HL-60 (cell line): ENCODE measurements around the gene ARID1B.

ENCODE experiments used
- DNase-seq, 2 experiments: peaks; one replicate each; pipeline ENCODE4 v3.0.0-alpha.2; 2010 to 2020; ENCODE audit warnings: low read depth in 1 of 2, low spot score in 1 of 2
- H3K27ac ChIP-seq: fragments of 250-450 bp; sonication (Bioruptor Pico); replicated peaks from 2 replicates; pipeline ENCODE4 v1.5.1; 2020; ENCODE audit warnings: mild to moderate bottlenecking, moderate library complexity
- H3K27me3 ChIP-seq: fragments of 250-450 bp; sonication (Bioruptor Pico); 2 replicates; pipeline ENCODE4 v1.5.1; 2021; ENCODE audit warnings: mild to moderate bottlenecking, moderate library complexity; ENCODE audit not compliant: insufficient read depth, poor library complexity, severe bottlenecking
- H3K4me3 ChIP-seq: replicated peaks from 2 replicates; pipeline ENCODE4 v1.5.1; 2011; ENCODE audit warnings: mild to moderate bottlenecking, control low read depth, low read length; ENCODE audit not compliant: insufficient read depth
- GABPA ChIP-seq: IDR thresholded peaks from 2 replicates; pipeline ENCODE4 v1.6.1; 2012; ENCODE audit warnings: low read depth
- POLR2AphosphoS5 ChIP-seq: IDR thresholded peaks from 2 replicates; pipeline ENCODE4 v1.6.1; 2012; ENCODE audit warnings: low read depth
- SPI1 ChIP-seq: IDR thresholded peaks from 2 replicates; pipeline ENCODE4 v1.6.1; 2012; ENCODE audit warnings: low read depth, mild to moderate bottlenecking, borderline replicate concordance
- TF ChIP-seq, protein P1 (sequence below): IDR thresholded peaks from one replicate; pipeline ENCODE4 v1.5.1; 2011; ENCODE audit warnings: low read length, control low read depth, inconsistent platforms; ENCODE audit not compliant: insufficient read depth
- TF ChIP-seq, protein P2 (sequence below): IDR thresholded peaks from 2 replicates; pipeline ENCODE4 v1.6.1; 2012; ENCODE audit warnings: low read depth; ENCODE audit not compliant: insufficient replicate concordance

ARID1B gene

DNA sequence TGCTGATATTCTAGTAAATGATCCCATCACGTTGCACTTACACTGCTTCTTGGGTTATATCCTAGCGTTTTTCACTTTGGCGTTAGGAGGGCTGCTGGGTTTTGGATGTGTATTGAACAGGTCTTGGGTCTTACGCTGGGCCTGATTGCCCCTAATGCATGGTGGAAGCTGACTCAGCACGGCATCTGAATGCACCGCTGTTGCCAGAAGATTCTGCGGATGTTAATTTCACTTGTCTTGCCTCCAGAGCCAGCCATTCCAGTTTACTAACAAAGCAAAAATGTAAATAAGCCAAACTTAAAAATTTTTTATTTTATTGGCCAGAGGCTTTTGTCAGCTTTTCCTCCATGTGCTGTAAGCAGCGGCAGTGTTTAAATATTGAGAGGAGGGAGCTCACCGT lies 312.7 kb downstream of the ARID1B start:
- no peak overlapping the region for H3K4me3 ChIP-seq
- H3K27ac ChIP-seq, result no peak overlapping the region
- TF ChIP-seq, protein P1, sequence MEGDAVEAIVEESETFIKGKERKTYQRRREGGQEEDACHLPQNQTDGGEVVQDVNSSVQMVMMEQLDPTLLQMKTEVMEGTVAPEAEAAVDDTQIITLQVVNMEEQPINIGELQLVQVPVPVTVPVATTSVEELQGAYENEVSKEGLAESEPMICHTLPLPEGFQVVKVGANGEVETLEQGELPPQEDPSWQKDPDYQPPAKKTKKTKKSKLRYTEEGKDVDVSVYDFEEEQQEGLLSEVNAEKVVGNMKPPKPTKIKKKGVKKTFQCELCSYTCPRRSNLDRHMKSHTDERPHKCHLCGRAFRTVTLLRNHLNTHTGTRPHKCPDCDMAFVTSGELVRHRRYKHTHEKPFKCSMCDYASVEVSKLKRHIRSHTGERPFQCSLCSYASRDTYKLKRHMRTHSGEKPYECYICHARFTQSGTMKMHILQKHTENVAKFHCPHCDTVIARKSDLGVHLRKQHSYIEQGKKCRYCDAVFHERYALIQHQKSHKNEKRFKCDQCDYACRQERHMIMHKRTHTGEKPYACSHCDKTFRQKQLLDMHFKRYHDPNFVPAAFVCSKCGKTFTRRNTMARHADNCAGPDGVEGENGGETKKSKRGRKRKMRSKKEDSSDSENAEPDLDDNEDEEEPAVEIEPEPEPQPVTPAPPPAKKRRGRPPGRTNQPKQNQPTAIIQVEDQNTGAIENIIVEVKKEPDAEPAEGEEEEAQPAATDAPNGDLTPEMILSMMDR, result no peak
- no peak for TF ChIP-seq POLR2AphosphoS5
- no peak for DNase-seq
- no peaks in the 10 kb centered on the region for H3K27me3 ChIP-seq

DNA sequence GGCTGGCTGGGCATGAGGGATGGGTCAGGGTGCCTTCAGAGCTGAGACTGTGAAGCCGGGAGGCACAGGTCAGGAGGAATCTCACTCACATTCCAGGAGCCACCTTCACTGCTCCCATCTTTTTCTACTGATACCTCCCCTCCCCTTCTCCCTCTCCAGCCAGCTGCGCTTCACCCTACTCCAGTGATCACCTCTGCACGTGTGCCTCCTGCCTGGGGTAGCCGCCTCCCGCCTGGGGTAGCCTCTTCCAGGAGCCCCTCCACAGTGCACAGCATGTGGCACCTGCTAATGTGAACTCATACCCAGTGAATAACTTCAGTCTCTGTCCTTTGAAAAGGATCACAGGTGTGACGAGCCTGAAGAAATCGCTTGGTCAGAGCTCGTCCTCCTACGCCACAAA lies 313.6 kb downstream of the ARID1B start:
- no peak for DNase-seq
- TF ChIP-seq POLR2AphosphoS5 (no peak), GABPA (no peak), SPI1 (no peak)
- TF ChIP-seq, protein P2, sequence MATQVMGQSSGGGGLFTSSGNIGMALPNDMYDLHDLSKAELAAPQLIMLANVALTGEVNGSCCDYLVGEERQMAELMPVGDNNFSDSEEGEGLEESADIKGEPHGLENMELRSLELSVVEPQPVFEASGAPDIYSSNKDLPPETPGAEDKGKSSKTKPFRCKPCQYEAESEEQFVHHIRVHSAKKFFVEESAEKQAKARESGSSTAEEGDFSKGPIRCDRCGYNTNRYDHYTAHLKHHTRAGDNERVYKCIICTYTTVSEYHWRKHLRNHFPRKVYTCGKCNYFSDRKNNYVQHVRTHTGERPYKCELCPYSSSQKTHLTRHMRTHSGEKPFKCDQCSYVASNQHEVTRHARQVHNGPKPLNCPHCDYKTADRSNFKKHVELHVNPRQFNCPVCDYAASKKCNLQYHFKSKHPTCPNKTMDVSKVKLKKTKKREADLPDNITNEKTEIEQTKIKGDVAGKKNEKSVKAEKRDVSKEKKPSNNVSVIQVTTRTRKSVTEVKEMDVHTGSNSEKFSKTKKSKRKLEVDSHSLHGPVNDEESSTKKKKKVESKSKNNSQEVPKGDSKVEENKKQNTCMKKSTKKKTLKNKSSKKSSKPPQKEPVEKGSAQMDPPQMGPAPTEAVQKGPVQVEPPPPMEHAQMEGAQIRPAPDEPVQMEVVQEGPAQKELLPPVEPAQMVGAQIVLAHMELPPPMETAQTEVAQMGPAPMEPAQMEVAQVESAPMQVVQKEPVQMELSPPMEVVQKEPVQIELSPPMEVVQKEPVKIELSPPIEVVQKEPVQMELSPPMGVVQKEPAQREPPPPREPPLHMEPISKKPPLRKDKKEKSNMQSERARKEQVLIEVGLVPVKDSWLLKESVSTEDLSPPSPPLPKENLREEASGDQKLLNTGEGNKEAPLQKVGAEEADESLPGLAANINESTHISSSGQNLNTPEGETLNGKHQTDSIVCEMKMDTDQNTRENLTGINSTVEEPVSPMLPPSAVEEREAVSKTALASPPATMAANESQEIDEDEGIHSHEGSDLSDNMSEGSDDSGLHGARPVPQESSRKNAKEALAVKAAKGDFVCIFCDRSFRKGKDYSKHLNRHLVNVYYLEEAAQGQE, result no peak
- TF ChIP-seq, protein P1, result no peak
- no peak overlapping the region for H3K27ac ChIP-seq
- no peaks in the 10 kb centered on the region for H3K27me3 ChIP-seq
- no peak overlapping the region for H3K4me3 ChIP-seq

DNA sequence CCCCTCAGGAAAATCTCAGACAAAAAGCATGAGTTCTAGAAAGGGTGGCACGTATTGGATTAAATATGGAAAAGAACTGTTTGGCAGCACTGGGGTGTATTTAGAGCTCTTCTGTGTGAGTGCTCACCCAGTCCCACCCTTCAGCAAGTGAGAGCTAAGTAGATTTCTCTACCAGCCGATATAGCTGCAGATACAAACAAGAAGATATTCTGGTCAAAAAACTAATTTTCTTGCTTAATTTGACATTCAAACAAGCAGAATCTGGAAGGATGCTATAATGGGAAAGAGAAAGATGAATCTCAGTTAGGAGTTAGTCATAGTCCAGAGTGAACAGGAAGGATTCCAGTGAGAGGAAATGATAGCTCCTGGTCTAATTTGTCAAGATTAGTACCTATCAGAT lies 314.1 kb downstream of the ARID1B start:
- H3K4me3 ChIP-seq, result no peak overlapping the region
- no peak for DNase-seq
- no peak overlapping the region for H3K27ac ChIP-seq
- TF ChIP-seq, protein P1, result no peak
- TF ChIP-seq GABPA (no peak), SPI1 (no peak), POLR2AphosphoS5 (no peak)
- TF ChIP-seq, protein P2, result no peak
- no peaks in the 10 kb centered on the region for H3K27me3 ChIP-seq

DNA sequence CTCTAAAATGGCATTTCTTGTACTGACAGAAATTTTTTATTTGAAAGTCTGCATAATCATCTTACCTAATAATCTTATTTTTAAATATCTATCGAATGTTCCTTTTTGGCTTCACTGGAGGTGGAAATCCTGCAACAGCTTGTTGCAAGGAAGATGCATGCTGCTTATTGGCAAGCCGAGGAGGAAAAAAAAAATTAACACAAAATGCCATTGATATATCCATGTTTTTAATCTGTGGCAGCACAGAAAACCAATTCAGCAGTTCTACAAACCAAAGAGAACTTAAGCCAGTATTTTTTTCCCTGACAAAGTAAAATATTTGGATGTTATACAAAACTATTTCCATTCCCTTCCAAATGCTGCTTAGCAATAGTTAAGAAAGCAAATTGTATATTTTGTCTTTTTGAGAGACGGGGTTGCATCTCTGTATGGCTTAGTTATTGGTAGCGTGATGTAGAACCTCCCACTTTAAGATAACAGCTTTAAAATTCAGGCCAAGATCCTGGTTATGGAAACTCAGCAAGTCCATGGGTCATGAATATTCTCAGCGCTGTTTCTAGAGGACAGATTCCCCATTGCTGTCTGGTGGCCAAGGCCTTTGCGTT lies 314.8 kb downstream of the ARID1B start:
- Histone ChIP-seq H3K4me3 (no peak overlapping the region), H3K27ac (no peak overlapping the region), H3K27me3 (no peaks in the 10 kb centered on the region)
- DNase-seq, result no peak
- no peak for TF ChIP-seq SPI1
- TF ChIP-seq, protein P1, result no peak
